Endothelial cell of umbilical vein (primary cell): ENCODE measurements around the gene AIF1L. TPM values are rescaled to one million over a fixed set of nuclear protein-coding genes. Genes with fewer than 3 reads are reported as not detected.

ENCODE experiments used
- BruUV-seq: library from RNA; stranded (reverse); fragments of 400-500 nt; replicated peaks from 2 replicates; lab custom pipeline; 2021; lab: Mats Ljungman, UMichigan
- CTCF ChIA-PET: fragments of 300-600, 350-600 bp; sonication (Branson Sonifier 250); formaldehyde crosslinking; loops from one replicate; lab custom pipeline; 2021; ENCODE audit warnings: antibody characterized with exemption, inconsistent platforms; lab: Charles Lee
- POLR2A ChIA-PET: fragments of 300-600, 350-600 bp; sonication (Branson Sonifier 250); formaldehyde crosslinking; loops from one replicate; lab custom pipeline; 2021; ENCODE audit warnings: antibody characterized with exemption, inconsistent platforms; lab: Charles Lee
- DNase-seq: peaks from one replicate; pipeline ENCODE4 v3.0.0-alpha.2; 2011; ENCODE audit warnings: low read depth, low spot score
- FAIRE-seq: peaks from 2 replicates; lab custom pipeline; 2011; peaks lifted over from hg19 to GRCh38; lab: Jason Lieb, UNC
- H2AFZ ChIP-seq: 2 replicates; pipeline ENCODE4 v1.6.0; 2012; ENCODE audit warnings: low read depth, low read length, control low read depth, inconsistent platforms
- H3K27ac ChIP-seq: 2 replicates; pipeline ENCODE4 v1.5.1; 2011; ENCODE audit warnings: low read depth, mild to moderate bottlenecking, control low read depth, low read length, moderate library complexity; ENCODE audit not compliant: insufficient read depth
- H3K27me3 ChIP-seq, 2 experiments: 2 replicates each; pipeline versions ENCODE4 v1.6.0 to v1.6.1; 2011; ENCODE audit warnings: low read length in 2 of 2, mixed read lengths in 1 of 2; ENCODE audit not compliant: control insufficient read depth in 2 of 2, insufficient read depth in 2 of 2
- H3K36me3 ChIP-seq, 2 experiments: 2 replicates in 1 of 2; 3 replicates in 1 of 2; pipeline ENCODE4 v1.5.1; 2011; ENCODE audit warnings: low read length in 2 of 2, mild to moderate bottlenecking in 1 of 2, moderate library complexity in 1 of 2; ENCODE audit not compliant: control insufficient read depth in 2 of 2, insufficient read depth in 2 of 2; ENCODE audit errors: extremely low read depth in 1 of 2
- H3K4me1 ChIP-seq: 3 replicates; pipeline ENCODE4 v1.5.1; 2011; ENCODE audit warnings: mild to moderate bottlenecking, low read length; ENCODE audit not compliant: control insufficient read depth, insufficient read depth; ENCODE audit errors: extremely low read depth
- H3K4me2 ChIP-seq: 2 replicates; pipeline ENCODE4 v1.6.1; 2011; ENCODE audit warnings: low read length, control low read depth, mixed read lengths; ENCODE audit not compliant: insufficient read depth
- H3K4me3 ChIP-seq, 3 experiments: fragments of 200-600 bp in 1 of 3; sonication (generic), shearing (Covaris generic) in 1 of 3; replicated peaks in 1 of 3; 2 replicates each; pipeline ENCODE4 v1.5.1; 2011 to 2016; ENCODE audit warnings: control low read depth in 3 of 3, low read length in 3 of 3, mild to moderate bottlenecking in 2 of 3, inconsistent platforms in 1 of 3, low read depth in 1 of 3, moderate library complexity in 1 of 3; ENCODE audit not compliant: insufficient read depth in 1 of 3
- H3K79me2 ChIP-seq: 2 replicates; pipeline ENCODE4 v1.6.0; 2012; ENCODE audit warnings: low read length, inconsistent platforms; ENCODE audit not compliant: control insufficient read depth, insufficient read depth
- H3K9ac ChIP-seq: replicated peaks from 2 replicates; pipeline ENCODE3; 2011; ENCODE audit warnings: low read length, control low read depth; ENCODE audit not compliant: insufficient read depth; ENCODE audit errors: extremely low read depth
- H3K9me1 ChIP-seq: replicated peaks from 3 replicates; pipeline ENCODE4 v1.6.0; 2011; ENCODE audit warnings: mild to moderate bottlenecking, low read length; ENCODE audit not compliant: control insufficient read depth, insufficient read depth; ENCODE audit errors: extremely low read depth
- H3K9me3 ChIP-seq: replicated peaks from 2 replicates; pipeline ENCODE4 v1.5.1; 2012; ENCODE audit warnings: low read length, inconsistent platforms; ENCODE audit not compliant: control insufficient read depth, insufficient read depth
- H4K20me1 ChIP-seq: replicated peaks from 2 replicates; pipeline ENCODE3; 2011; ENCODE audit warnings: mild to moderate bottlenecking, low read length; ENCODE audit not compliant: control insufficient read depth, insufficient read depth; ENCODE audit errors: extremely low read depth
- CTCF ChIP-seq, 2 donors: IDR thresholded peaks; 1 replicate in 1 of 2; 2 replicates in 1 of 2; pipeline ENCODE4 v1.5.1; 2011; ENCODE audit warnings: low read length in 2 of 2, mild to moderate bottlenecking in 2 of 2, moderate library complexity in 2 of 2, control low read depth in 1 of 2, inconsistent platforms in 1 of 2, low read depth in 1 of 2; ENCODE audit not compliant: insufficient read depth in 1 of 2; ENCODE audit errors: extremely low read depth in 1 of 2
- EZH2 ChIP-seq: IDR thresholded peaks from 2 replicates; pipeline ENCODE4 v1.6.1; 2012; ENCODE audit warnings: borderline replicate concordance, low read depth, mild to moderate bottlenecking, moderate library complexity, low read length, inconsistent platforms; ENCODE audit not compliant: severe bottlenecking
- FOS ChIP-seq: IDR thresholded peaks from 2 replicates; pipeline ENCODE4 v1.6.1; 2011; ENCODE audit warnings: mild to moderate bottlenecking, low read length, moderate library complexity, borderline replicate concordance; ENCODE audit not compliant: insufficient read depth
- GATA2 ChIP-seq: IDR thresholded peaks from 2 replicates; pipeline ENCODE4 v1.7.0; 2011; ENCODE audit warnings: low read depth, mild to moderate bottlenecking, moderate library complexity, mixed read lengths, low read length; ENCODE audit not compliant: insufficient read length, insufficient read depth
- JUN ChIP-seq: IDR thresholded peaks from 2 replicates; pipeline ENCODE4 v1.6.1; 2011; ENCODE audit warnings: borderline replicate concordance, low read depth; ENCODE audit not compliant: insufficient read length, insufficient read depth
- MAX ChIP-seq: IDR thresholded peaks from 2 replicates; pipeline ENCODE4 v1.6.1; 2011; ENCODE audit not compliant: insufficient read depth, insufficient read length
- MYC ChIP-seq: IDR thresholded peaks from one replicate; pipeline ENCODE4 v1.6.1; 2011; ENCODE audit warnings: mild to moderate bottlenecking, low read depth, low read length
- POLR2A ChIP-seq: IDR thresholded peaks from 2 replicates; pipeline ENCODE4 v1.6.1; 2012; ENCODE audit warnings: low read depth, mild to moderate bottlenecking, control low read depth, low read length
- POLR2AphosphoS5 ChIP-seq: IDR thresholded peaks from 2 replicates; pipeline ENCODE4 v1.6.1; 2012; ENCODE audit warnings: low read depth, mild to moderate bottlenecking, control low read depth, low read length, moderate library complexity; ENCODE audit not compliant: insufficient read depth
- dilution Hi-C: fragments of 300-500 bp; cut with MboI; formaldehyde crosslinking; loops from one replicate; pipeline ENCODE4 v1.15.0; 2019; ENCODE audit warnings: low sequenced_read_pairs; ENCODE audit not compliant: extremely low pct_ligation_motif_present
- intact Hi-C: fragments of 100-400 bp; cut with micrococcal nuclease; formaldehyde crosslinking; loops from one replicate; pipeline ENCODE4 v1.10.0; 2022
- polyA plus RNA-seq, 4 experiments: library from polyadenylated mRNA; depleted of rRNA in 3 of 4; stranded (reverse) in 3 of 4; unstranded in 1 of 4; fragments of >200 nt; gene quantifications; 2 replicates each; pipeline versions ENCODE4 v1.2.1 to v1.2.3, GENCODE V29; 2011 to 2012; ENCODE audit warnings: missing spikeins in 1 of 4
- total RNA-seq: library from RNA; stranded (reverse); gene quantifications from 2 replicates; pipeline ENCODE4 v1.2.3, GENCODE V29; 2021

AIF1L gene
- total and polyA plus RNA-seq, 2 donors (not counting 3 experiments of a cell fraction or from before 2014, with no cell fraction given), result 17.8 to 39.7 TPM

GRCh38 chr9:131048820-131049219, 47.5 kb upstream of the AIF1L start:
- intact Hi-C loops (loop anchor here (5.0 kb wide), 3 partner anchors 157 to 352 kb away; no protein-coding TSS in a partner anchor), dilution Hi-C loops (no loop called here)
- Histone ChIP-seq H3K4me1 (no peaks in the 10 kb centered on the region), H3K4me2 (no peak overlapping the region), H3K79me2 (no peaks in the 10 kb centered on the region), H3K4me3 (no peak overlapping the region), H3K36me3 (no peaks in the 10 kb centered on the region), H3K27me3 (no peaks in the 10 kb centered on the region), H3K27ac (no peak overlapping the region), H3K9me3 (no peaks in the 10 kb centered on the region), H2AFZ (no peak overlapping the region), H4K20me1 (no peaks in the 10 kb centered on the region), H3K9ac (no peak overlapping the region), H3K9me1 (no peaks in the 10 kb centered on the region)
- FAIRE-seq (no peak), DNase-seq (no peak)
- BruUV-seq, result no TSS peak
- TF ChIP-seq MAX (no peak), GATA2 (no peak), EZH2 (no peak), POLR2AphosphoS5 (no peak), FOS (no peak), POLR2A (no peak), MYC (no peak), CTCF (IDR thresholded peaks at IDR 0.05; ENCODE audit: extremely low read depth in 1 of 2, insufficient read depth in 1 of 2, low read depth in 1 of 2, low read length in 2 of 2) (no peak), JUN (no peak)
- POLR2A ChIA-PET, result no interaction called here
- CTCF ChIA-PET, result interaction anchor here (0.8 to 8.5 kb wide), 9 partner anchors 9 to 348 kb away, joined by 3 to 133 read pairs (median 4); no protein-coding TSS in a partner anchor
